Keratinocyte (primary cell): Measurements from ENCODE around the gene KCTD1. TPM values are rescaled to one million over a fixed set of nuclear protein-coding genes. Genes with fewer than 3 reads are reported as not detected.

Experiments used
- DNase-seq: peaks from one replicate; pipeline ENCODE4 v3.0.0-alpha.2; 2011; ENCODE audit warnings: low read depth, missing footprints, low spot score
- FAIRE-seq: peaks from 2 replicates; lab custom pipeline; 2011; peaks lifted over from hg19 to GRCh38; lab: Jason Lieb, UNC
- H2AFZ ChIP-seq: 2 replicates; pipeline ENCODE4 v1.6.0; 2012; ENCODE audit warnings: low read length, control low read depth, inconsistent platforms; ENCODE audit not compliant: control insufficient read depth
- H3K27ac ChIP-seq: 2 replicates; pipeline ENCODE4 v1.5.1; 2011; ENCODE audit warnings: low read length; ENCODE audit not compliant: control insufficient read depth, insufficient read depth
- H3K27me3 ChIP-seq: 3 replicates; pipeline ENCODE4 v1.6.0; 2011; ENCODE audit warnings: low read length; ENCODE audit not compliant: control insufficient read depth, insufficient read depth; ENCODE audit errors: extremely low read depth
- H3K36me3 ChIP-seq, 2 experiments: 2 replicates in 1 of 2; 3 replicates in 1 of 2; pipeline ENCODE4 v1.5.1; 2011; ENCODE audit warnings: low read length in 2 of 2, mild to moderate bottlenecking in 1 of 2; ENCODE audit not compliant: control insufficient read depth in 2 of 2, insufficient read depth in 2 of 2; ENCODE audit errors: extremely low read depth in 1 of 2
- H3K4me1 ChIP-seq: 3 replicates; pipeline ENCODE4 v1.5.1; 2011; ENCODE audit warnings: low read length; ENCODE audit not compliant: control insufficient read depth, insufficient read depth; ENCODE audit errors: extremely low read depth
- H3K4me2 ChIP-seq: 3 replicates; pipeline ENCODE4 v1.6.0; 2011; ENCODE audit warnings: low read depth, low read length; ENCODE audit not compliant: control insufficient read depth, insufficient read depth; ENCODE audit errors: extremely low read depth
- H3K4me3 ChIP-seq, 3 experiments: fragments of 200-600 bp in 1 of 3; sonication (generic) in 1 of 3; 2 replicates in 2 of 3; 3 replicates in 1 of 3; pipeline ENCODE4 v1.5.1; 2011 to 2016; ENCODE audit warnings: low read length in 3 of 3, mild to moderate bottlenecking in 3 of 3, control low read depth in 2 of 3, inconsistent platforms in 1 of 3, low read depth in 1 of 3, mixed read lengths in 1 of 3, mixed run types in 1 of 3, moderate library complexity in 1 of 3; ENCODE audit not compliant: control insufficient read depth in 2 of 3, insufficient read depth in 2 of 3; ENCODE audit errors: extremely low read depth in 1 of 3
- H3K79me2 ChIP-seq: 2 replicates; pipeline ENCODE4 v1.6.0; 2012; ENCODE audit warnings: low read length; ENCODE audit not compliant: control insufficient read depth, insufficient read depth
- H3K9ac ChIP-seq: 3 replicates; pipeline ENCODE4 v1.6.0; 2011; ENCODE audit warnings: low read length; ENCODE audit not compliant: control insufficient read depth, insufficient read depth; ENCODE audit errors: extremely low read depth
- H3K9me1 ChIP-seq: 3 replicates; pipeline ENCODE4 v1.6.0; 2011; ENCODE audit warnings: low read length; ENCODE audit not compliant: control insufficient read depth, insufficient read depth; ENCODE audit errors: extremely low read depth
- H3K9me3 ChIP-seq: 2 replicates; pipeline ENCODE4 v1.5.1; 2012; ENCODE audit warnings: low read depth, low read length; ENCODE audit not compliant: control insufficient read depth
- H4K20me1 ChIP-seq: 3 replicates; pipeline ENCODE4 v1.6.0; 2011; ENCODE audit warnings: low read length; ENCODE audit not compliant: control insufficient read depth, insufficient read depth; ENCODE audit errors: extremely low read depth
- CTCF ChIP-seq, 3 experiments: IDR thresholded peaks in 1 of 3; conservative IDR thresholded peaks in 1 of 3; optimal IDR thresholded peaks in 1 of 3; 2 replicates in 2 of 3; 3 replicates in 1 of 3; pipeline versions ENCODE3 to v1.5.1; 2011; ENCODE audit warnings: low read length in 3 of 3, mild to moderate bottlenecking in 3 of 3, moderate library complexity in 2 of 3, control low read depth in 1 of 3, inconsistent platforms in 1 of 3; ENCODE audit not compliant: insufficient read depth in 2 of 3; ENCODE audit errors: extremely low read depth in 1 of 3
- EZH2 ChIP-seq: IDR thresholded peaks from one replicate; pipeline ENCODE4 v1.6.1; 2012; ENCODE audit warnings: inconsistent platforms, mild to moderate bottlenecking, low read length, moderate library complexity
- dilution Hi-C: fragments of 300-500 bp; cut with MboI; formaldehyde crosslinking; loops from one replicate; pipeline ENCODE4 v1.7.0; 2020; ENCODE audit warnings: low sequenced_read_pairs; ENCODE audit not compliant: extremely low pct_ligation_motif_present
- polyA plus RNA-seq, 5 experiments: library from polyadenylated mRNA; depleted of rRNA in 3 of 5; stranded (reverse) in 3 of 5; stranded (forward) in 1 of 5; unstranded in 1 of 5; fragments of >200 nt; gene quantifications; 1 replicate in 1 of 5; 2 replicates in 3 of 5; 3 replicates in 1 of 5; pipeline versions ENCODE4 v1.2.1 to v1.2.3, GENCODE V29; 2011 to 2012; ENCODE audit warnings: missing spikeins in 2 of 5, low read depth in 1 of 5, low replicate concordance in 1 of 5

Gene KCTD1
- polyA plus RNA-seq, 1 donor (not counting 4 experiments of a cell fraction or from before 2014, with no cell fraction given): 32.1 TPM

GRCh38 chr18:26504831-26505230 lies 43.5 kb downstream of the KCTD1 start:
- H2AFZ ChIP-seq: no peak overlapping the region
- H3K4me1 ChIP-seq: peaks cover 12% of the 10 kb centered on the region
- no peak overlapping the region for H3K27ac ChIP-seq
- peaks cover 2% of the 10 kb centered on the region for H3K9me1 ChIP-seq
- FAIRE-seq: no peak
- no peak overlapping the region for H3K9ac ChIP-seq
- H3K4me3 ChIP-seq: no peak overlapping the region
- dilution Hi-C loops: no loop called here
- H3K9me3 ChIP-seq: no peaks in the 10 kb centered on the region
- no peaks in the 10 kb centered on the region for H4K20me1 ChIP-seq
- TF ChIP-seq CTCF (optimal IDR thresholded peaks at IDR 0.05 in 1 of 3, IDR thresholded peaks at IDR 0.05 in 1 of 3, conservative IDR thresholded peaks at IDR 0.05 in 1 of 3; ENCODE audit: extremely low read depth in 1 of 3, insufficient read depth in 2 of 3, low read length in 3 of 3) (no peak), EZH2 (no peak)
- no peak overlapping the region for H3K4me2 ChIP-seq
- peaks cover 2 to 4% of the 10 kb centered on the region in 2 experiments for H3K36me3 ChIP-seq
- no peaks in the 10 kb centered on the region for H3K27me3 ChIP-seq
- DNase-seq: no peak
- H3K79me2 ChIP-seq: peaks cover 19% of the 10 kb centered on the region

DNA sequence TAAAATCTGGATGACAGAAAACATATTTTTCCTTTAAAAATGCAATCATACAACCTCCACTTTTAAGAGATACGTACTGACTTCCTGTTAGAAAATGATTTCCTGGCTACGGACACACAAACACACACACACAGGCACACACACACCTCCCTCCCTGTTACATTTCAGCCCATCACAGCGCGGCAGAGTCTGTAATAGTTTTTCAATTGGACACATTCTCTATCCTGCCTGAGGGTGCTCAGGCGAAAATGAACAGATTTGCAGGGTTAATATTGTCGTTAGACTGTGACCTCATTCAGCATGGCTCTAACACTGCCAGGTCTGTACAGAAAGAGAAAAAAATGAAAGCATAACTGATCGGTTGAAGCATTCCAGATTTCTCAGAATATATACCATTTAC lies 45.0 kb downstream of the KCTD1 start:
- Histone ChIP-seq H3K79me2 (peaks cover 13% of the 10 kb centered on the region), H3K4me1 (peaks cover 12% of the 10 kb centered on the region), H3K9me1 (peaks cover 2% of the 10 kb centered on the region), H3K4me2 (peak overlapping the region; percentile 69), H2AFZ (peak overlapping the region; percentile 83), H3K27me3 (no peaks in the 10 kb centered on the region), H3K27ac (peak overlapping the region; percentile 59), H3K4me3 (peak overlapping the region in 2 of 3 experiments; percentile 36 to 44), H3K9ac (peak overlapping the region; percentile 42), H4K20me1 (no peaks in the 10 kb centered on the region), H3K36me3 (peaks cover 2 to 8% of the 10 kb centered on the region in 2 experiments), H3K9me3 (no peaks in the 10 kb centered on the region)
- DNase-seq (no peak), FAIRE-seq (peak; percentile 9)
- TF ChIP-seq EZH2: no peak
- no peak for TF ChIP-seq CTCF (optimal IDR thresholded peaks at IDR 0.05 in 1 of 3, IDR thresholded peaks at IDR 0.05 in 1 of 3, conservative IDR thresholded peaks at IDR 0.05 in 1 of 3; ENCODE audit: extremely low read depth in 1 of 3, insufficient read depth in 2 of 3, low read length in 3 of 3)
- dilution Hi-C loops: no loop called here
